Activated CD4-positive, alpha-beta T cell treated with anti-CD3 and anti-CD28 coated beads, Interleukin-2, amount 50 U/mL, for 16 hours (primary cell): Measurements from ENCODE around the gene CUX1.
"Not testable (repeated sequence)": the region's sequence is repeated elsewhere in the genome, so short reads cannot be mapped to it uniquely, and the experiment has no call there.

Experiments used
- DNase-seq: peaks from one replicate; pipeline ENCODE4 v3.0.0-alpha.2; 2020

Gene CUX1, protein sequence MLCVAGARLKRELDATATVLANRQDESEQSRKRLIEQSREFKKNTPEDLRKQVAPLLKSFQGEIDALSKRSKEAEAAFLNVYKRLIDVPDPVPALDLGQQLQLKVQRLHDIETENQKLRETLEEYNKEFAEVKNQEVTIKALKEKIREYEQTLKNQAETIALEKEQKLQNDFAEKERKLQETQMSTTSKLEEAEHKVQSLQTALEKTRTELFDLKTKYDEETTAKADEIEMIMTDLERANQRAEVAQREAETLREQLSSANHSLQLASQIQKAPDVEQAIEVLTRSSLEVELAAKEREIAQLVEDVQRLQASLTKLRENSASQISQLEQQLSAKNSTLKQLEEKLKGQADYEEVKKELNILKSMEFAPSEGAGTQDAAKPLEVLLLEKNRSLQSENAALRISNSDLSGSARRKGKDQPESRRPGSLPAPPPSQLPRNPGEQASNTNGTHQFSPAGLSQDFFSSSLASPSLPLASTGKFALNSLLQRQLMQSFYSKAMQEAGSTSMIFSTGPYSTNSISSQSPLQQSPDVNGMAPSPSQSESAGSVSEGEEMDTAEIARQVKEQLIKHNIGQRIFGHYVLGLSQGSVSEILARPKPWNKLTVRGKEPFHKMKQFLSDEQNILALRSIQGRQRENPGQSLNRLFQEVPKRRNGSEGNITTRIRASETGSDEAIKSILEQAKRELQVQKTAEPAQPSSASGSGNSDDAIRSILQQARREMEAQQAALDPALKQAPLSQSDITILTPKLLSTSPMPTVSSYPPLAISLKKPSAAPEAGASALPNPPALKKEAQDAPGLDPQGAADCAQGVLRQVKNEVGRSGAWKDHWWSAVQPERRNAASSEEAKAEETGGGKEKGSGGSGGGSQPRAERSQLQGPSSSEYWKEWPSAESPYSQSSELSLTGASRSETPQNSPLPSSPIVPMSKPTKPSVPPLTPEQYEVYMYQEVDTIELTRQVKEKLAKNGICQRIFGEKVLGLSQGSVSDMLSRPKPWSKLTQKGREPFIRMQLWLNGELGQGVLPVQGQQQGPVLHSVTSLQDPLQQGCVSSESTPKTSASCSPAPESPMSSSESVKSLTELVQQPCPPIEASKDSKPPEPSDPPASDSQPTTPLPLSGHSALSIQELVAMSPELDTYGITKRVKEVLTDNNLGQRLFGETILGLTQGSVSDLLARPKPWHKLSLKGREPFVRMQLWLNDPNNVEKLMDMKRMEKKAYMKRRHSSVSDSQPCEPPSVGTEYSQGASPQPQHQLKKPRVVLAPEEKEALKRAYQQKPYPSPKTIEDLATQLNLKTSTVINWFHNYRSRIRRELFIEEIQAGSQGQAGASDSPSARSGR (N-terminal part only)

DNA sequence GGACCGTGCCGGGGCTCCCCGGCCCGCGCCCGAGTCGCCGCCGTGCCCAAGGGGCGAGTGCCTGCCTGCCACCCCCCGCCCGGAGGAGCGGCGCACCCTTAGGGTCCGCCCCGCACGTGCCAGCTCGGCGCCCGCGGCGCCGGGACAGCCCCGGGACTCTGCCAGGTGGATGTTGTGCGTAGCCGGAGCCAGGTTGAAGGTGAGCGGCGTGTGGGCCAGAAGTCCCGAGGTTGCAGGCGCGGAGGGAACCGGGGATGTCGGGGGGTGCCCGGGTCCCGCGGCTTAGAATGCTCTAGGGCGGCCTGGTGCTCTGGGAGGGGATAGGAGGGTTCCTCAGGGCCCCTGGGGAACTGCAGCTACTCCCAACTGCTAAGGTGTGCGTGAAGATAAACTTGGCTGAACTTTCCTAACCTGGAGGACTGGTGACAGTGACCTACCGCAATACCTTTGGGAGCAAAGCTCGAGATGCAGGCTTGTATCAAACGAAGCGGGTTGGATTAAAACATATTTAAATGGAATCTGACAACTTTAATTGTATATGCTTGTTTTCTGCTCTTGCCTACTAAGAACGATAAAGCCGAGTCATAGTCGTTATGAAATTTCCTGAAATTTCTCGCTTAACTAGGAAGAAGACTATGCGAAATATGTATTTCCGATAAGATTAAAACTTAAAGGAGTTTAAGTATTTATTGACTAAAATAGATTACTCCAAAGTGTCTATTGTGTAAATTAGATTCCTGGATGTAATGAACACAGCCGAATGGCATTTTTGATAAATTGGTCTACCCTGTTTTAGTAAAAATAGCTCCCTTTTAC is at the start of gene CUX1:
Gene CUX1, plus strand, starts transcription at position 156 of the 816 bp plus-strand sequence. Its CDS starts 14 bp downstream, at position 170.
- DNase-seq = no peak

DNA sequence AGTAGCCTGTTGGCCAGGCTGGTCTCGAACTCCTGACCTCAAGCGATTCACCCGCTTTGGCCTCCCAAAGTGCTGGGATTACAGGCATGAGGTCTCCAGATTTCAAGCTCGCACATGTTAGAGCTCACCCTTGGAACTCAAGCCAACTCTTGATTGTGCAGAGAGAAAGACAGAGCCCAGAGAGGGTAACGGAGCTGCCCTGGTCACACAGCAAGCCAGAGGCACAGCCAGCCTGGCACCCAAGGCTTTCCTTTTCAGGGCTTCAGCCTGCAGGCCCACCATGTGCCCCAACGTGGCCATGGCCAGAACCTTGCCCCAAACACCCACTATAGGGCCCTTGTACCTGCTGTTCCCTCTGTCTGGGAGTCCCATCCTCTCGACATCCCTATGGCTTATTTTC is 49.1 kb upstream of the CUX1 start:
- no peak for DNase-seq

- no peak for DNase-seq
These were observed 47.0 kb upstream of the CUX1 start for GRCh38 chr7:101770466-101770865.

DNA sequence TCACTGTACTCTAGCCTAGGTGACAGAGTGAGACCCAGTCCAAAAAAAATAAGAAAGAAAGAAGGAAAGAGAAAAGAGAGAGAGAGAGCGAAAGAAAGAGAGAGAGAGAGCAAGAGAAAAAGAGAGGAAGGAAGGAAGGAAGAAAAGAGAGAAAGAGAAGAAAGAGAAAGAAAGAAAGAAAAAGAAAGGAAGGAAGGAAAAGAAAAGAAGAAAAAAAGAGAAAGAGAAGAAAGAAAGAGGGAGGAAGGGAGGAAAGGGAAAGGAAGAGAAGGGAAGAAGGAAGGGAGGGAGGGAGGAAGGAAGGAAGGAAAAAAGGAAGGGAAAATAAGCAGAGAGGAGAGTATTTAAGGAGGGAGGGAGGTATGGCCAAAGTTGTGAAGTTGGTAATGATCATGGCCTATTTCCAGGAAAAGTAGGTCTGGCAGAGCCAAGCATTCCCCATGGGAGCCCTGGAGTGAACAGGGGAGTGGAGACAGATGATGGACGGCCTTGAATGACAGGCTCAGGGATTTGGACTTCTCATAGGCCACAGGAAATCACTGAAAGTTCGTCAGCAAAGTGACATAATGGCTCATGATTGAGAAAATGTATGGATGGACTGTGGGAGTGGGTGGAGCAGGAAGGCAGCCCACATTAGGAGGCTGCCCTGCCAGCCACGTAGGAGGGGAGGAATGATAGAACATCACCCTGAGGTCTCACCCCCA is 44.8 kb upstream of the CUX1 start:
- DNase-seq = no peak

GRCh38 chr7:101775181-101775580 is 42.2 kb upstream of the CUX1 start:
- no peak for DNase-seq

- DNase-seq = no peak
These were observed 39.3 kb upstream of the CUX1 start for GRCh38 chr7:101778026-101778580.

DNA sequence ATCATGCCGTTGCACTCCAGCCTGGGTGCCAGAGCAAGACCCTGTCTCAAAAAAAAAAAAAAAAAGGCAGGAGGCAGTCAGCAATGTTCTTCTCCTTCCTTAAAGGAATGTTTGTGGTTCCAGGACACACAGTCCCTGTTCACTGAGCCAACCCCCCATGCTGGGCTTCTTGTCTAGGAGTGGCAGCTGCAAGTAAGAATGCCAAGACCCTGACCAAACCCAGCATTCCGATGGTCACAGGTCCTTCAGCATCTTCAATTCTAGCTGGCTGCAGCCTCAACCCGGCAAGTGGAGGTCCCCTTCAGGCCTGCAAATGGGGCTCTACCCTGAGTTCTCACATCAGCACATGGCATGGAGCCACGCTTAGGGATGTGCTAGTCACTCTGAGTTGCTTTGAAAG is 38.2 kb upstream of the CUX1 start:
- no peak for DNase-seq

DNA sequence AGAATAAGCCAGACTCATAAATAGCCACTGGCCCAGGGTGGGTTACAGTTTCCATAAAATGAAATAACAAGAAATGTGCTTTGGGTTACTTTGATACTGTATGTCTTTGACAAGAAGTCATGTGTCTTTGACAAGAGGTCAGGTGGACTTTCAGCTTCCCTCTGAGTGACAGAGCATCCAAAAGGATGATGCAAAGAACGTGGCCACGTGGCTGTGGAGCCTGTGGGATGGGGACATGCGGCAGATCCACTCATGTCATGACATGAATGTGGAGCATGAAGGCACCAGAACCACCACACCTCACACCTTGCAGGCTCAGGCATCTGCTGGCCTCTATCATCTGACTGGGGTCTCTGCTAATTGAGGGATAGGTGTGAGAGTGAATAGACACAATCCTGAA is 37.1 kb upstream of the CUX1 start:
- no peak for DNase-seq

- DNase-seq = no peak
These were observed 36.0 kb upstream of the CUX1 start for GRCh38 chr7:101781439-101781838.

GRCh38 chr7:101782476-101782875 is 35.0 kb upstream of the CUX1 start:
- no peak for DNase-seq

DNA sequence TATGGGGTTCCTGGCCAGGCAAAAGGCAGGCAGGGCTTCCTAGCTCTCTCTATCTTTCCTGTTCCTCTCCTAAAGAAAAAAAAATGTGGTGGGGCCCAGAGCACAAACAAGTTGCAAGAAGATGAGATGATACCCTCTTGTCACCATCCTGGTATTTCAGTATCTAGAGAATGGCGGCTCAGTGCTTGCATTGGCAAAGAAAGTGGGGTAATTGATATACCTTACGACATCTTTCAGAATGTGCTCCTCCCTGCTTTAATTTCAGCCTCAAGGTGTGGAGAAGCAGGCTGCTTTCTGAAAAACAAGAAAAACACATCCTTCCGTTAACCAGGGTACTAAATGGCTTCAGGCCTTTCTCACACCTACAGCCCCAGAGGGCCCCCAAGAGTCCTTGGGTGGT is 34.5 kb upstream of the CUX1 start:
- DNase-seq = no peak

GRCh38 chr7:101783381-101784181 is 33.8 kb upstream of the CUX1 start:
- DNase-seq = no peak

GRCh38 chr7:101784292-101785127 is 32.9 kb upstream of the CUX1 start:
- no peak for DNase-seq

DNA sequence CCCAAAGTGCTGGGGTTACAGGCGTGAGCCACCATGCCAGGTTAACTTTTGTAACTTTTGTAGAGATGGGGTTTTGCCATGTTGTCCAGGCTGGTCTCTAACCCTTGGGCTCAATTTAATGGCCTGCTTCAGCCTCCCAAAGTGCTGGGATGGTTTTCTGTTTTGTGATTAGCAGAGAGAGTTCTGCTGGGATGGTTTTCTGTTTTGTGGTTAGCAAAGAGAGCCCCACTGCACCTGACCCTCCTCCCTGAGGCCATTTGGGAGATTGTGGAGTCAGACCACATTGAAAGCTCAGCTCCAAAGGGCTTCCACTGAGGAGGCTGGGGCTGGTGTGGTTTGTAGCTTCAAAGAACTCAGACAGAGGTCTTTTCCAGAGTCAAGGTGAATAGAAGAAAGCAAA is 29.6 kb upstream of the CUX1 start:
- DNase-seq = no peak

DNA sequence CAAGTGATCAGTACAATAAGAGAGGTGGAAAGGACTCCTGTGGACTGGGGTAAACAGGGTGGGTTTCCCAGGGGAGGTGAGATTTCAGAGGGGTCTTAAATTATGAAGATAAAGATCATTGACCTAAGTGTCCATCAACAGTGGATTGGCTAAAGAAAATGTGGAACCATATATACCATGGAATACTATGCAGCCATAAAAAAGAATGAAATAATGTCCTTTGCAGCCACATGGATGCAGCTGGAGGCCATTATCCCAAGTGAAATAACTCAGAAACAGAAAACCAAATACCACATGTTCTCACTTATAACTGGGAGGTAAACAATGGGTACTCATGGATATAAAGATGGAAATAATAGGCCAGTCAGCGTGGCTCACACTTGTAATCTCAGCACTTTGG is 28.9 kb upstream of the CUX1 start:
- DNase-seq = no peak

DNA sequence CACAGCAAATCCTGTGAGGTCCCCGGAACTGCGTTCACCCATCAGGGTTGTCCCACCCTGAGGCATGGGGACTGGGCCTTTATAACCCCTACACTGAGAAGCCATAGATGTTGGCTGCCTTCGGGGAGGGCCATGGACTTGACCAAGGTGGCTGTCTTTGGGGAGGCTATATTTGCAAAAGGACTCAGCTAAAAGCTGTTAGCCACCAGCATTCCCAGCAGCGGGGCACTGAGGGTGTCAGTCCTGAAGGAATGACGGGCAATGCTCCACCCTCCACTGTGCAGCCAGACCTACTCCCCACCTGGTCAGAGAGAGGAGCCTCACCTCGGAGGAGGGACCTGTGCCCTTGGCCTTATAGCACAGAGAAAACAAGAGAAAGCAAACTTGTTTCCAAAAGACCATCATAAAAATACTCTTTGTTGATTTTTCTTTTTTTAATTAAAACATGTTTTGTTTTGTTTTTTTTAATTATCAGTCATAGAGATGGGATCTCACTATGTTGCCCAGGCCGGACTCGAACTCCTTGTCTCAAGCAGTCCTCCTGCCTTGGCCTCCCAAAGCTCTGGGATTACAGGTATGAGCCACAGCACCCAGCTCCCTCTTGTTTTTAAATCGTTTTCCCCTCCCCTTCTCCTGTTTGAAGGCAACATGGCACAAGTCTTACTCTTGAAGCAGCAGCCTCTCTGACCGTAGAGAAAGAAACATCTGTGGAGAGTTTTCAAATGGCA is 26.7 kb upstream of the CUX1 start:
- no peak for DNase-seq

GRCh38 chr7:101792051-101792681 is 25.3 kb upstream of the CUX1 start:
- no peak for DNase-seq

GRCh38 chr7:101792682-101793071 is 24.7 kb upstream of the CUX1 start:
- DNase-seq = not testable (repeated sequence)
